ENCODE data around the gene AMBP. TPM values are rescaled to one million over a fixed set of nuclear protein-coding genes. Genes with fewer than 3 reads are reported as not detected.
"Not testable (repeated sequence)": the region's sequence is repeated elsewhere in the genome, so short reads cannot be mapped to it uniquely, and the experiment has no call there.

The AMBP gene
- total and polyA plus RNA-seq, 9 donors = 0.21 to 11.8 (median 0.87) TPM; not detected in 4

DNA sequence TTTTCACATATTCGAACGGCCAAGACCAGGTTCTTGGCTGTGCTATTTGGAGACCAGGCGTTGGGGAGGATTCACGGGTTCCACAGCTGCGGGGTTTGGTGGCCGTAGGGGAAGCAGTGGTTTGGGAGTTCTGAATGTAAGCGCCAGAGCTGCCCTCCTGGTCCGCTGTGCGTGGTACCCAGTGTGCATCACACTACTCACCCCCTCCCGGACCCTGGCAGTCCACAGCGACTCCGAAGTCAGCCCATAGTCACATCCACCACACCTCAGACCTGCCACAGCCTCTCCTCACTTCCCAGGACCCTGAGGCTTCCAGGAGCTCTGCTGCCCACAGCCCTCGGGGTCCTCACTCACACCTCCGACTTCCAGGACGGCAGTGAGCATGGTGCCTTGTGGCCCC lies 26.8 kb downstream of the AMBP start:
- H3K27ac ChIP-seq (ENCODE audit: low read length) = no peak overlapping the region
- no peak overlapping the region for H3K4me3 ChIP-seq (ENCODE audit: low read length)
- peaks cover 61% of the 10 kb centered on the region for H3K36me3 ChIP-seq (ENCODE audit: control insufficient read depth, insufficient read depth, low read length)
- H3K9me3 ChIP-seq (replicated peaks; ENCODE audit: control insufficient read depth, low read depth, low read length) = no peaks in the 10 kb centered on the region
- 88% methylated on average over 10 of the region's 15 CpGs for WGBS (ENCODE audit: insufficient coverage)
- no peaks in the 10 kb centered on the region for H3K27me3 ChIP-seq (ENCODE audit: control insufficient read depth, insufficient read depth, low read length)
- no peak for DNase-seq
- no peaks in the 10 kb centered on the region for H3K4me1 ChIP-seq (ENCODE audit: control insufficient read depth, insufficient read depth, low read length)

DNA sequence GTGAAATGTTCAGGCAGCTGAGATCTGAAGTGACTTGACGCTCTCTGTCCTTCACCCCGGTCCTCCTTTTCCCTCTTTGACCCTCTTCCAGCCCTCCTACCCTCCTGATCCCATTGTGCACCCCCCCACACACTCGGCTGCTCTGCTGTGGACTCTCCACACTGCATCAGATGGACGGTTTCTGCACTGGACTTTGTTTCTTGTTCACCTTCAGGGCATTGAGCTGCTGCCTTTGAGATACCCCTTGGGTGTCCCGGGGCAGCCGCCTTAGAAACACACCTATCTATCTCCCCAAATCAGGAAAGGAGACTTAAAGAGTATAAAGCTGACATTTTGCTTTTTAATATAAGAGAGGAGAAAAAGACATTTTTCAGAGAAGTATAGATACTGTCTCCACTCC lies 27.5 kb downstream of the AMBP start:
- H3K27ac ChIP-seq (ENCODE audit: low read length) = no peak overlapping the region
- no peaks in the 10 kb centered on the region for H3K9me3 ChIP-seq (replicated peaks; ENCODE audit: control insufficient read depth, low read depth, low read length)
- peaks cover 61% of the 10 kb centered on the region for H3K36me3 ChIP-seq (ENCODE audit: control insufficient read depth, insufficient read depth, low read length)
- WGBS (ENCODE audit: insufficient coverage) = 80% methylated on average over 2 of the region's 6 CpGs
- H3K27me3 ChIP-seq (ENCODE audit: control insufficient read depth, insufficient read depth, low read length) = no peaks in the 10 kb centered on the region
- no peak overlapping the region for H3K4me3 ChIP-seq (ENCODE audit: low read length)
- no peaks in the 10 kb centered on the region for H3K4me1 ChIP-seq (ENCODE audit: control insufficient read depth, insufficient read depth, low read length)
- DNase-seq = no peak

DNA sequence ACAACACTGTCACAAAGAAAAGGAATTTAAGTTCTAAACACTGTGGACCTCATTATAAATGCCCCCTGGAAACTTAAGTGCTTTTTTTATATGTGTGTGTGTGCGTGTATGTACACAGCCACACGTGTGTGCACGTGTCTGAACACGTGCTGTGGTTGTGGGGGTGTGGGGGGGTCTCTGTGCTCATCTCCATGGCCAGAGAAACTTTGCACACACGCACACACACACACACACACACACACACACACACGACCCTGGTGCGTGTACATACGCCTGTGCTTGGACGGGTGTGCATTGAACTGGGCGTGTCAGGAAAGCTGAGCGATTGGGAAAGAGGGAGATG lies 27.9 kb downstream of the AMBP start:
- no CpG with 5 or more reads among the region's 11 CpGs for WGBS (ENCODE audit: insufficient coverage)
- Histone ChIP-seq H3K27ac (ENCODE audit: low read length) (no peak overlapping the region), H3K4me3 (ENCODE audit: low read length) (no peak overlapping the region), H3K4me1 (ENCODE audit: control insufficient read depth, insufficient read depth, low read length) (no peaks in the 10 kb centered on the region), H3K9me3 (replicated peaks; ENCODE audit: control insufficient read depth, low read depth, low read length) (peaks cover 2% of the 10 kb centered on the region), H3K27me3 (ENCODE audit: control insufficient read depth, insufficient read depth, low read length) (no peaks in the 10 kb centered on the region), H3K36me3 (ENCODE audit: control insufficient read depth, insufficient read depth, low read length) (peaks cover 61% of the 10 kb centered on the region)
- DNase-seq = no peak

DNA sequence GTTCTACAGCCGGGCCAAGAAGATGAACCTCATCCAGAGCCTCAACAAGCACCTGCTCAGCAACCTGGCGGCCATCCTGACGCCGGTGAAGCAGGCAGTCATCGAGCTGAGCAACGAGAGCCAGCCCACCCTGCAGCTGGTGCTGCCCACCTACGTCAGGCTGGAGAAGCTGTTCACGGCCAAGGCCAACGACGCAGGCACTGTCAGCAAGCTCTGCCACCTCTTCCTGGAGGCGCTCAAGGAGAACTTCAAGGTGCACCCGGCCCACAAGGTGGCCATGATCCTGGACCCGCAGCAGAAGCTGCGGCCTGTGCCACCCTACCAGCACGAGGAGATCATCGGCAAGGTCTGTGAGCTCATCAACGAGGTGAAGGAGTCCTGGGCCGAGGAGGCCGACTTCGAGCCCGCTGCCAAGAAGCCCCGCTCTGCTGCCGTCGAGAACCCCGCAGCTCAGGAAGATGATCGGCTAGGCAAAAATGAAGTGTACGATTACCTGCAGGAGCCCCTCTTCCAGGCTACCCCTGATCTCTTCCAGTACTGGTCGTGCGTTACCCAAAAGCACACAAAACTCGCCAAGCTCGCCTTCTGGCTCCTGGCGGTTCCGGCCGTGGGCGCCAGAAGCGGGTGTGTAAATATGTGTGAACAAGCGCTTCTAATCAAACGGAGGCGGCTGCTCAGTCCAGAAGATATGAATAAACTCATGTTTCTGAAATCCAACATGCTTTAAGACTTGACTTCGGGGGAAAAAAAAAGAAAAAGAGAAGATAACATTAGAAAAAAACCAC lies 28.5 kb downstream of the AMBP start:
- Histone ChIP-seq H3K4me3 (ENCODE audit: low read length) (no peak overlapping the region), H3K36me3 (ENCODE audit: control insufficient read depth, insufficient read depth, low read length) (peaks cover 61% of the 10 kb centered on the region), H3K9me3 (replicated peaks; ENCODE audit: control insufficient read depth, low read depth, low read length) (peaks cover 2% of the 10 kb centered on the region), H3K27ac (ENCODE audit: low read length) (no peak overlapping the region), H3K4me1 (ENCODE audit: control insufficient read depth, insufficient read depth, low read length) (no peaks in the 10 kb centered on the region), H3K27me3 (ENCODE audit: control insufficient read depth, insufficient read depth, low read length) (no peaks in the 10 kb centered on the region)
- WGBS (ENCODE audit: insufficient coverage) = 96% methylated on average over 36 of the region's 40 CpGs
- DNase-seq = no peak

DNA sequence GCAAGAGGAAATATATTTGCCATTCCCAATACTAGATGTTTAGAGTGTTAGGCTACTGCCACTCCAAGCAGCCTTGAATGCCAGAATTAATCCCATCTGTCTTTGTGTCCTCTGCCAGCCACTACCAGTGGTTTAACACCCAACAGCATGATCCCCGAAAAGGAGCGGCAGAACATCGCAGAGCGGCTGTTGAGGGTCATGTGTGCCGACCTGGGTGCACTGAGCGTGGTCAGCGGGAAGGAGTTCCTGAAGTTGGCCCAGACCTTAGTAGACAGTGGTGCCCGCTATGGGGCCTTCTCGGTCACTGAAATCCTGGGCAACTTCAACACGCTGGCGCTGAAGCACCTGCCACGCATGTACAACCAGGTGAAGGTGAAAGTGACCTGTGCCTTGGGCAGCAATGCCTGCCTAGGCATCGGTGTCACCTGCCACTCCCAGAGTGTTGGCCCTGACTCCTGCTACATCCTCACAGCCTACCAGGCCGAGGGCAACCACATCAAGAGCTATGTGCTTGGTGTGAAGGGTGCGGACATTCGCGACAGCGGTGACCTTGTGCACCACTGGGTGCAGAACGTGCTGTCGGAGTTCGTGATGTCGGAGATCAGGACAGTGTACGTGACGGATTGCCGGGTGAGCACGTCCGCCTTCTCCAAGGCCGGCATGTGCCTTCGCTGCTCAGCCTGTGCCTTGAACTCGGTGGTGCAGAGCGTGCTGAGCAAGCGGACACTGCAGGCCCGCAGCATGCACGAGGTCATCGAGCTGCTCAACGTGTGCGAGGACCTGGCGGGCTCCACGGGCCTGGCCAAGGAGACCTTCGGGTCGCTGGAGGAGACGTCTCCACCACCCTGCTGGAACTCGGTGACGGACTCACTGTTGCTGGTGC lies 29.3 kb downstream of the AMBP start:
- no peaks in the 10 kb centered on the region for H3K4me1 ChIP-seq (ENCODE audit: control insufficient read depth, insufficient read depth, low read length)
- no peak overlapping the region for H3K27ac ChIP-seq (ENCODE audit: low read length)
- H3K9me3 ChIP-seq (replicated peaks; ENCODE audit: control insufficient read depth, low read depth, low read length) = peaks cover 2% of the 10 kb centered on the region
- H3K4me3 ChIP-seq (ENCODE audit: low read length) = no peak overlapping the region
- H3K36me3 ChIP-seq (ENCODE audit: control insufficient read depth, insufficient read depth, low read length) = peaks cover 55% of the 10 kb centered on the region
- no peak for DNase-seq
- 97% methylated on average over 43 of the region's 44 CpGs for WGBS (ENCODE audit: insufficient coverage)
- H3K27me3 ChIP-seq (ENCODE audit: control insufficient read depth, insufficient read depth, low read length) = no peaks in the 10 kb centered on the region

DNA sequence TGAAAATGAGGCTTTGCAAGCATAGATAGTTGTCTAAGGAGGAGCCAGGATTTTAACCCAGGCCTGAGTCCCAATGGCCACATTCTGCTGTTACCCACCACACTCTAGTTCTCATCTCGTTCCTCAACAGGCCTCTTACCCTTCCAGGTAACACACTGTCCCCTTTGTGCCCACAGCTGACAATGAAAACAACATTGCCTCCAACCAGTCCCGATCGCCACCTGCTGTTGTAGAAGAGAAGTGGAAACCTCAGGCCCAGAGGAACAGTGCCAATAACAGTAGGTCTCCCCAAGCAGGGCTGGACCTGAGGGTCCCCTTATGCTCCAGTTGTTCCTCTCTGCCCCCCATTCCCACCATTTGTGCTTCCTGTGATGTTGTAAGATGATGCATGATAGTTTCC lies 30.4 kb downstream of the AMBP start:
- no peak for DNase-seq
- 92% methylated on average over 2 of the region's 3 CpGs for WGBS (ENCODE audit: insufficient coverage)
- H3K27ac ChIP-seq (ENCODE audit: low read length) = no peak overlapping the region
- no peaks in the 10 kb centered on the region for H3K4me1 ChIP-seq (ENCODE audit: control insufficient read depth, insufficient read depth, low read length)
- no peak overlapping the region for H3K4me3 ChIP-seq (ENCODE audit: low read length)
- peaks cover 47% of the 10 kb centered on the region for H3K36me3 ChIP-seq (ENCODE audit: control insufficient read depth, insufficient read depth, low read length)
- peaks cover 2% of the 10 kb centered on the region for H3K9me3 ChIP-seq (replicated peaks; ENCODE audit: control insufficient read depth, low read depth, low read length)
- no peaks in the 10 kb centered on the region for H3K27me3 ChIP-seq (ENCODE audit: control insufficient read depth, insufficient read depth, low read length)

DNA sequence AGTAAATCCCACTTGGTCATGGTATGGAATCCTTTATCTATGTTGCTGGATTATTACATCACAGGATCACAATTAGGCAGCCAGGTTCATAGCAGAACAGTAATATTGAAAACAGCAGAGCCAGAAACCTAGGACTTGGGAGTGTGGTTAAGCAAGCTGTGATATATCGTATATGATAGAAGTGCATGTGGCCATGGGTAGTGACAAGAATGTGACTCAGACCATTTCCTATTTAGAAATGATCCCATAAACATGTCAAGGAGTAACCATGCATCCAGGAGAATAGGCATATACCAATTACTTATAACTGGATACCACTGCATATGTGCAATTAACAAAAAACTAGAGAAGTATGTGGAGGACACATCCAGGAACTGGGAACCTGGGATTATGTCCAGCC lies 31.2 kb downstream of the AMBP start:
- DNase-seq = no peak
- H3K36me3 ChIP-seq (ENCODE audit: control insufficient read depth, insufficient read depth, low read length) = peaks cover 40% of the 10 kb centered on the region
- no peaks in the 10 kb centered on the region for H3K4me1 ChIP-seq (ENCODE audit: control insufficient read depth, insufficient read depth, low read length)
- H3K27me3 ChIP-seq (ENCODE audit: control insufficient read depth, insufficient read depth, low read length) = no peaks in the 10 kb centered on the region
- no peak overlapping the region for H3K27ac ChIP-seq (ENCODE audit: low read length)
- WGBS (ENCODE audit: insufficient coverage) = no CpG with 5 or more reads among the region's 1 CpG
- no peak overlapping the region for H3K4me3 ChIP-seq (ENCODE audit: low read length)
- peaks cover 2% of the 10 kb centered on the region for H3K9me3 ChIP-seq (replicated peaks; ENCODE audit: control insufficient read depth, low read depth, low read length)

DNA sequence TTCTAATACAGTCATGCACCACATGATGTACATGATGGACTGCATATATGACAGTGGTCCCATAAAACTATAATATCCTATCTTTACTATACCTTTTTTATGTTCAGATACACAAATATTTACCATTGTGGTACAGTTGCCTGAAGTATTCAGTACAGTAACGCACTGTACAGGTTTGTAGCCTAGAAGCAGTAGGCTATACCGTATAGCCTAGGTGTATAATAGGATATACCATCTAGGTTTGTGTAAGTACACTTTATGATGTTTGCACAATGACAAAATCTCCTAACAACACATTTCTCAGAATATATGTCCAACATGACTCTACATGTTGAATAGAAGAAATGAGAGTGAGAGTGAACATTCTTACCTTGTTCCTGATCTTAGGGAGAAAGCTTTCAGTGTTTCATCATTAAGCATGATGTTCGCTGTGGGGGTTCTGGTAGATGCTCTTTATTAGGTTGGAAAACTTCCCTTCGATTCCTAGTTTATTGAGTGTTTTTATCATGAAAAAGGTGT lies 31.8 kb downstream of the AMBP start:
- DNase-seq = no peak
- Histone ChIP-seq H3K9me3 (replicated peaks; ENCODE audit: control insufficient read depth, low read depth, low read length) (peaks cover 2% of the 10 kb centered on the region), H3K27ac (ENCODE audit: low read length) (no peak overlapping the region), H3K36me3 (ENCODE audit: control insufficient read depth, insufficient read depth, low read length) (peaks cover 34% of the 10 kb centered on the region), H3K4me3 (ENCODE audit: low read length) (no peak overlapping the region), H3K4me1 (ENCODE audit: control insufficient read depth, insufficient read depth, low read length) (no peaks in the 10 kb centered on the region), H3K27me3 (ENCODE audit: control insufficient read depth, insufficient read depth, low read length) (no peaks in the 10 kb centered on the region)
- 100% methylated on average over 1 of the region's 4 CpGs for WGBS (ENCODE audit: insufficient coverage)

DNA sequence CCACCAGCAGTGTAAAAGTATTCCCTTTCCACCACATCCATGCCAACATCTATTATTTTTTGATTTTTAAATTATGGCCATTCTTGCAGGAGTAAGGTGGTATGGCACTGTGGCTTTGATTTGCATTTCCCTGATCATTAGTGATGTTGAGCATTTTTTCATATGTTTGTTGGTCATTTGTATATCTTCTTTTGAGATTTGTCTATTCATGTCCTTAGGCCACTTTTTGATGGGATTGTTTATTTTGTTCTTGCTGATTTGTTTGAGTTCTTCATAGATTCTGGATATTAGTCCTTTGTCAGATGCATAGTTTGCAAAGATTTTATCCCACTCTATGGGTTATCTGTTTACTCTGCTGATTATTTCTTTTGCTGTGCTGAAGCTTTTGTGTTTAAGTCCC lies 34.4 kb downstream of the AMBP start:
- H3K27ac ChIP-seq (ENCODE audit: low read length); H3K9me3 ChIP-seq (replicated peaks; ENCODE audit: control insufficient read depth, low read depth, low read length); H3K27me3 ChIP-seq (ENCODE audit: control insufficient read depth, insufficient read depth, low read length); DNase-seq; H3K4me1 ChIP-seq (ENCODE audit: control insufficient read depth, insufficient read depth, low read length); H3K4me3 ChIP-seq (ENCODE audit: low read length): not testable (repeated sequence)
- H3K36me3 ChIP-seq (ENCODE audit: control insufficient read depth, insufficient read depth, low read length) = peaks cover 23% of the 10 kb centered on the region

DNA sequence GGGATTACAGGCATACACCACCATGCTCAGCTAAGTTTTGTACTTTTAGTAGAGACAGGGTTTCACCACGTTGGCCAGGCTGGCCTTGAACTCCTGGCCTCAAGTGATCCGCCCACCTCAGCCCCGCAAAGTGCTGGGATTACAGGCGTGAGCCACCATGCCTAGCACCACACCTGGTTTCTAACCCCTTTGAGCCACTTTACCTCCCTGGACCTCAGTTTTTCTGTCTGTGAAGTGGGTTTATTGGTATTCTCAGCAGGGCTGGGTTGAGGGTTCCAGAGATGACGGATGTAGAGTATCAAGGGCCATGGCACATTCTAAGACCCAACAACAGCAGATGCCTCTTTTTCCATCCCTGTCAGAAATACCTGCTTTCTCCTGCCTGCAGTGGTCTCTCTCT lies 38.6 kb downstream of the AMBP start:
- peaks cover 3% of the 10 kb centered on the region for H3K4me1 ChIP-seq (ENCODE audit: control insufficient read depth, insufficient read depth, low read length)
- no peak overlapping the region for H3K27ac ChIP-seq (ENCODE audit: low read length)
- no peaks in the 10 kb centered on the region for H3K27me3 ChIP-seq (ENCODE audit: control insufficient read depth, insufficient read depth, low read length)
- 88% methylated on average over 3 of the region's 5 CpGs for WGBS (ENCODE audit: insufficient coverage)
- H3K4me3 ChIP-seq (ENCODE audit: low read length) = no peak overlapping the region
- H3K36me3 ChIP-seq (ENCODE audit: control insufficient read depth, insufficient read depth, low read length) = peaks cover 43% of the 10 kb centered on the region
- DNase-seq = no peak
- H3K9me3 ChIP-seq (replicated peaks; ENCODE audit: control insufficient read depth, low read depth, low read length) = no peaks in the 10 kb centered on the region
